NOMO-1 treated with dmso at 0.1 percent for 144 hours (cell line): ENCODE results near the gene PPP2R5C.

ENCODE experiments used
- DNase-seq: peaks from one replicate; lab custom pipeline; 2025; ENCODE audit not compliant: unreplicated experiment; lab: John Stamatoyannopoulos, UW

The PPP2R5C gene

DNA sequence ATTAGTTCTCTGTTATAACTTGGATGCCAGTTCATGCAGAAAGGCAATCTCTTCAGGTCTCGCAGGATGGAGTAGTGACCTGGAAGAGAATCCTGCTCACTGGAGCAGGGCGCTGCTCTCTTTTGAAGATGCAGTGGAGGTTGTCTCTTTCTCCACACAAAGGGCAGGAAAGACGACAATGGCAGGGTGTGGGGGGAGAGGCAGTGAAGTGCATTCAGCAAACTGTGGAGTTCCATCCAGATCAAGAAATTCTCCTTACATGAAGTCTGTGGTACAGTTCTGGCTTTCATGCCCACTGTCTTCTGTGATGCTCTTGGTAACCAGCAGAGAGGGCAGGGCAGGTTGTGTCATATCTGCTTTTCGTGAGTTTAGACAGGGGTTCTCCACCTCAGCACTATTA lies 6.6 kb upstream of the PPP2R5C start:
- no peak for DNase-seq

DNA sequence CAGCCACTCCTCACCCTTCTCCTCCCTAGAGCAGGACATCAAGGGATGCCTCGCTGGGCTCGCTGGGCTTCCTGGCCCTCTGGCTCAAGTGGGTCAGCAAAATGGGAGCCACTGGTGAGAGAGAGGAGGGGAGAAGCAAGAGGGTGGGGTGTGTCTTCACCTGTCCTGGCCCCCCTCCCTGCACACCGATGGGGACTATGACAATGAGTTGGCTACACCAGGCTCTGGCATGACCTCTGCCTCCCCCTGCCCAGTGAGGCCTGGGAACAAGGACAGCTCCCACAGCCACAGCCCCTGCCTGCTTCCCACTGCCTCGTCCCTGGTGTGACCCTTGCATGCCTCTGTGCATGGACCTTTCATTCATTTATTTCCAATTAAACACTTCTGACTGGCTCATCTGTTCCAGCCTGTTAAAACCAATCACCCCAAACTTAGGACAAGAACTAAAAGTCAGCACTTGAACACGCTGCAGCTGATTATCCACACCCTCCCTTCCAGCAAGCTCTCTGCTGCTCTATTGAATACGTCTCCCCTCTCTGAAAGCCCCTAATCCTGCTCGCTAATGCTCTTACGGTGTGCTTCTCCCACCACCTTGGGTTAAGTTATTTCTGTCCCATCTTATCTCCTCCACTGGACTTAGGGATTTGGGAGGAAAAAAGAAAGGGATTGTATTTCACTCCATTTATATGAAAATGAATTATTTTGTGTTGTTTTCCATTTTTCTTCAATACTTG lies 5.8 kb upstream of the PPP2R5C start:
- DNase-seq = no peak

DNA sequence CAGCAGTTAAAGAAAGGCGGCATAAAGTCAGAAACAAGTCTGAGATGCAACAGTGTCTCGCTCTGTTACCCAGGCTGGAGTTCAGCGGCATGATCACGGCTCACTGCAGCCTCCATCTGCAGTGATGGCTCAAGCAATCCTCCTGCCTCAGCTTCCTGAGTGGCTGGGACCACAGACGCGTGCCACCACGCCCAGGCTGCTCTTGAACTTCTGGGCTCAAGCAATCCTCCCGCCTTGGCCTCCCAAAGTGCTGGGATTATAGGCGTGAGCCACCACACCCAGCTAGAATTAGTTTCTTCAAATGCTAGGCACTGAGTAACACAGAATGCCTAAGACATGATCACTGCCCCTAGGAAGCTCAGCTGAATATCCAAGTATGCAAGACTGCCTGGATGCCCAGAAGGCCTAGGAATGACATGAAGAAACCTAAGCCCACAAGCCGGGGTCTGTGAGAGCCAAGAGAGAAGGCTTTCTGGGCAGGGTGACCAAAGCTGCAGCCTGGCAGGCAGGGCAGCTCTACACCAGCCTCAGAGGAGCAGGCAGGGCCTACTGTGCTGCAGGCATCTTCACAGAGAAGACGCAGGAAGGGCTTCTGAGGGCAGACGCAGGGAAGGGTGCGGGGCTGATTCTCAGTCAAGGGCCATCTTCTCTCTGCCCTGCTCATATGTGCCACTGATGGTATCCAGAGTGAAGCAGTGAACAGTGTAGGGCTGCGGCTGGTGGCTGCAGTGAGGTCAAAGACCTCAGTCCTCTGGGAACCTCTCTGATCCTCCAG lies 4.3 kb upstream of the PPP2R5C start:
- no peak for DNase-seq

DNA sequence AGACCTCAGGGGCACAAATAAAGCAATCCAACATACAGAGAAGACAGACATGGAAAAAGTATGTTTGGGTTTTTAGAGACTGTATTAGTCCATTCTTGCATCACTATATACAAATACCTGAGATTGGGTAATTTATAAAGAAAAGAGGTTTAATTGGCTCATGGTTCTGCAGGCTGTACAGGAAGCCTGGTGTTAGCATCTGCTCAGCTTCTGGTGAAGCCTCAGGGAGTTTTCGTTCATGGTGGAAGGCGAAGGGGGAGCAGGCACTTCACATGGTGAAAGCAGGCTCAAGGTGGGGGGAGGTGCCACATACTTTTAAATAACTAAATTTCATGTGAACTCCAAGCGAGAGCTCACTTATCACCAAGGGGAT lies 3.7 kb upstream of the PPP2R5C start:
- no peak for DNase-seq

DNA sequence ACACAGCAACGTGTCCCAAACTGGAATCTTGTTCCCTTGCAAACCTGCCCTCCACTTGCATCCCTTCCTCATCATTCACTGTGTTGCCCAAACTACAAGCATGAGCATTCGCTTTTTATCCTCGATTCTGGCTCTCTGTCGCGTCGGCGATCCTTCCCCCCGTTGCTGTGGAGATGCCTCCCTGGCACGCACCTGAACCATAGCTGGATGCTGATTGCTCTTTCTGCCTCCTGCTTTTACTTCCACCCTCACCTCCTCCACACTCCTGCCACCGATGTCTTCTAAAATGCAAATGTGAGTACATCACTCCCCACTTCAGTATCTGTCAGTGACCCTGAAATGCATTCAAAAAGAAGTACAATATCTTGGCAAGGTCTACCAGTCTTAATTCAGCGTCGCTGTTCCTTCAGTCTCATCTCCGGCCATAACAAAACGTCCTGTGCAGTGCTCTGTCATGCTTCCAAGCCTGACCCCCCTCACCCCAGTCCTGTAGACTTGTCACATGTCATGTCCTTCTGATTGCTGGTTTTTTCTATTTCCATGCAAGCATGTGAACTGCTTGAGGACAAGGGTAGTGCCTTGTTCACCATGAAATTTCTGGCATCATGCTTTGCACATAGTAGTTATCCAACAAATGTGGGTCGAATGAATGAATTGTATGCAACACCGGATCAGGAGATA lies 2.5 kb upstream of the PPP2R5C start:
- DNase-seq = no peak

DNA sequence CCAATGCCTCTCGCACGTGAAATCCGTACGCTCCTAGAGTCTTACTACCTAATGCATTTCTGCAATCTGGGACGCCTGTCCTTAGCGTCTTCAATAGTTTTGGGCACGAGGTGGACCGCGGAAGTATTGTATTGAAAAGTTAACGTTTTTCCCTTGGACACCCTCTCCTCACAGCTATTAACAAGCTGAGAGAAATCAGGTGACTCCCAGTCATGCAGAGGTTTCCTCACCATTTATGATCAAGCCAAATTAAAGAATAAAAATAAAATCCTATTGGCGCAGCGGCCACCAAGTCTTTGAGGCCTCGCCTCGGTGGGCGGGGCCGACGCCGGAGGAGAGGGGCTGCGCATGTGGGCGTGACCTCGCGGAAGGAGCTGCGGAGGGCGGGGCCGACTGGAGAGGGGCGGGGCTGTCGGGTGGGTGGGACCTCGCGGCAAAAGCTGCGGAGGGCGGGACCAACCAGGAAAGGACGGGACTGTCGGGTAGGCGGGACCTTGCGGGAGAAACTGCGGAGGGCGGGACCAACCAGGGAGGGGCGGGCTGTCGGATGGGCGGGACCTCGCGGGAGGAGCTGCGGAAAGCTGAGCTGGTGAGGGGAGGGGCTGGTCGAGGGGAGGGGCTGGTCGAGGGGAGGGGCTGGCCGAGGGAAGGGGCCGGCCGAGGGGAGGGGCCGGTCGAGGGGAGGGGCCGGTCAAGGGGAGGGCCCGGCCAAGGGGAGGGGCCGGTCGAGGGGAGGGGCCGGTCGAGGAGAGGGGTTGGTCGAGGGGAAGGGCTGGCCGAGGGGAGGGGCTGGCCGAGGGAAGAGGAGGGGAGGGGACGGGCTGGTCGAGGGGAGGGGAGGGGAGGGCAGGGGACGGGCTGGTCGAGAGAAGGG lies 1.1 kb upstream of the PPP2R5C start:
- DNase-seq = peak; percentile 94

DNA sequence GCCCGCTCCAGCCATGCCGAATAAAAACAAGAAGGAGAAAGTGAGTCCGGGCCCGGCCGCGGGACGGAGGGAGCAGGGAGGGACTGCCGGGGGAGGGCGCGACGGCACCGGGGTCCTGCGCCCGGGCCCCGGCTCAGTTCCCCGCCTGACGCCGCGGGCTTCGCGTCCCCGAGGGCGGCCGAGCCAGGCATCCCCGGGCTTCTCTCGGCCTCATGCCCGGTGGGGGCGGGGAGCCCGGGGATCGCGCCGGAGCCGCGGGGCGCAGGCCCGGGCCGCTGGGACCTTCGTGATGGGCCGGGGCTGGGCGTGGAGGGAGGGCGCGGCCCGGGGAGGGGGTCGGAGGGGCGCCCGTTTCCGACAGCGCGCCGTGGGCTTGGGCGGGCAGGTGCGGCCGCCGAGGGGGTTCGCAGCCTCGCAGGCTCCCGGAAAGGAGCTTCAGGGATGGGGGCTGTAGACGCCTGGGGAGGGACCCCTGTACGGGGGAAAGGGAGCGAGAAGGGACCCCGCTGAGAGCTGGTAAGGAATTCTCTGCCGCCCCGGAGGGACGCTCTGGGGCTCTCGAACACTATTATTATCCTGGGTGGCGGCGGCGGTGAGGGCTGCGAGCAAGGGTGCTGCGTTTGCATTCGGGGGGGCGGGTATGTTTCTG lies 496 bp downstream of the PPP2R5C start:
- no peak for DNase-seq

DNA sequence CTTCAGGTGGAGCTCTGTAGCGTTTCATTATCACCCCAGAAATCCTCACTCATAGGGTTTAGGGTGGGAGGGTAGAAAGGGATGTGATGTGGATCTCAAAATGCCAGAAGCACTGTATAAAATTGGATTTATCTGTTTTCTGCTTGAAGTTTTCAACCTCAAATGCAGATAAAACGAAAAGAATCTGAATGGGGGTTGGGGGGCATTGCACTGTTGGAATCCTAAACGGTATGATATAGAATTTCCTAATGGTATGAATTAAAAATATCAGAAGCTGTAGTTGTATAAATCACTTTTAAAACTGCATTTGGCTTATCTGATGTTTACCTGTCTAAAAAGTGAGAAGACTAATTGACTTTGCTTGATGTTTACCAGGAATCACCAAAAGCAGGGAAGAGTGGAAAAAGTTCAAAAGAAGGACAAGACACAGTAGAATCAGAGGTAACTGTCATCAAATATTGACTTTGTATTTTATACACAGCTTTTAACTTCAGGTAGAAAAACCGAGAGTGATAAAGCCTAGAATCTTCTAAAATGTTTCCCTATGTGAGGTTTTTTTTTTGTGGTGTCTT lies 1.1 kb downstream of the PPP2R5C start:
- DNase-seq = no peak

DNA sequence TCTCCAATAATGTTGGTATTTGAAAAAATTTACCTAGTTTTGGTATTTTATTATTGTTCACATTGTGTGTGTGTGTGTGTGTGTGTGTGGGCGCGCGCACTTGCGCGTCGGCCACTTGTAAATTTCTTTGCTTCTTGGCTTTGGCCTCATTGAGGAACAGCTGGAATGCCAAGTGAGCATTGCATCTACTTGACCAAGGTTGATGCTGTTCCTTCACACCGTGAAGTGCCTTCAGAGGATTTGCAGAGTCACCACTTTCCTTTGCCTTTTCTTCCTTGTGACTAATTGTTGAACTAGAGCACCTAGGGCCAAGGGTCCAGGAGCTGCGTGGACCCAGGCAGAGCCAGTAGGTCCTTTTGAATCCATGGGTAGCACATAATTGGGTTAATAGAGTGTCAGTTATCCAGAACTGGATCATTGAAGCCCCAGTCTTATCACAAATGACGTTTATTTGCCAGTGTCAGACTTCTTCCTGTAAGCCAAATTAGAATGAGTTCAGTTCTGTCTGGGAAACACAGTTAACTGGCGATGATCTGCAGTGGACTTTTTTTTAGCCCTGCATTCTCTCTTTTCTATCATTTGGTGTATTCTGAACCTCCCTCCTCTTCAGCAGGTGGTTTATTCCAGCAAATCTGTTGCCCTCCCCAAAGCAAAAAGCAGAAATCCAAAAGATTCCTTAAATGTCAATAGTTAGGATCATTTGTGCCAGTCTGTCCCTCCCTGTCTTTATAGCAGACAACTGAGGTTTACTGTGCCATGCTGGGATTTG lies 2.6 kb downstream of the PPP2R5C start:
- no peak for DNase-seq

DNA sequence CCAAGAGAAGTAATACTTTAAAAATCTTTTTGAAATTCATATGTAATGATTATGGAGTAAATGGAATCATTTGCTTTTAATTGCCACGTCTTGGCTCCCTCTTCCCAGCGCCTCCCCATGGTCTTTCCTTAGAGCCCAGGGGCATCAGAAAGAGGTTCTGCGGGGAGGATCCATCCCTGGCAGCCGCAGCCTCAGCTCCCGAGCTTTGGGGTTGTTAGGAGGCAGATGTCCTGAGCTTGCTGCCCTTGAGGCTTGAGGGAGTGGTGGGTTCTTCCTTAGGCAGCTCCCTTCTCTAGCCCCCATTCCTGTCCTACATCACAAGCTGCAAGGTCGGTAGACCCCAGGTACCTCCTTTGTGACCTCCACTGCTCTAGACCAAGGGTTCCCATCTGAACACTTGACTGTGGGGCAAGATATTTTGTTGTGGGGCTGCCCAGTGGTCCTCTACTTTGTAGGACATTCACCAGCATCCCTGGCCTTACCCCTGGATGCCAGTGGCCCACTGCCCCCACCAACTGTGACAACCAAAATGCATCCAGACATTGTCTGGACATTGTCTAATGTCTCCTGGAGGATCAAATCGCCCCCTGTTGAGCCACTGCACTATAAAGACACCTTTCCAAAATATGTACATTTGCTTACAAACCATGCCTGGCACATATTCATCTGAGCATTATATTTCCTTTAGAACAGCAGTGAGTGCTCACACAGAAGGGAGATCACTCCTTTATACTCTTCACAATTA lies 6.3 kb downstream of the PPP2R5C start:
- no peak for DNase-seq

DNA sequence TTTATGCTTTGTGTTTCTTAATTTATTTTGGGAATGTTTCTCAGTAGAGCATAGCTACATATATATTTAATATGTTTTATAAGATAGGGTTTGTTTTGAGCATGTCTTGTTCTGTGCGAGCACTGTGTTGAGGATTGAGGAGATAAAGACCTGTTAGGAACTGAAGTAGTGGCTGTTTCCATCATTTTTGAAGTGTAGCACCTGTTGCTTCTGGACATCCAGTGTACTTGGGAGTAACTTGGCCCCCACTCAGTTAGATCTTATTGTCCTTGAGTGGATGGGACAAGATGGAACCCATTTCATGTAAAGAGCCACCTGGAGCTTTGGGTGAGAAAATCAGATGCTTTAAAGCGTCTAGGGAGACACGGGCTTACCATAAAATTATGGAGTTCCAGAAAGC lies 8.7 kb downstream of the PPP2R5C start:
- DNase-seq = no peak

DNA sequence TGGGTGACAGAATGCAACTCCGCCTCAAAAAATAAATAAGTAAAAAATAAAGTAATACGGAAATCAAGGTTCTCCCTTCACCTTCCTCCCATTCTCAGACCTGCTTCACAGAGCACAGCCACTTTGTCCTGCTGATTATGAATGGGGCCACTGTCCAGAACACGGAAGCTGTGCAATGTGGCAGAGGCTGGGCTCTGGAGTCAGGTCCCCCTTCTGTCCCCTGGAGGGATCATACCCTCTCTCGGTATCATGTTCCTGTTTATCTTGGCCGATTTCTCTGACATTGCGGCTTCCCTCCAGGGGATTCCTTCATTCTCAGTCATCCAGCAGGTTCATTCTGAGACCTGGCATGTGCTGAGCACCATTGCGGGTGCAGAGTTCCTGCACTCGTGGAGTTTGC lies 11.3 kb downstream of the PPP2R5C start:
- DNase-seq = no peak

DNA sequence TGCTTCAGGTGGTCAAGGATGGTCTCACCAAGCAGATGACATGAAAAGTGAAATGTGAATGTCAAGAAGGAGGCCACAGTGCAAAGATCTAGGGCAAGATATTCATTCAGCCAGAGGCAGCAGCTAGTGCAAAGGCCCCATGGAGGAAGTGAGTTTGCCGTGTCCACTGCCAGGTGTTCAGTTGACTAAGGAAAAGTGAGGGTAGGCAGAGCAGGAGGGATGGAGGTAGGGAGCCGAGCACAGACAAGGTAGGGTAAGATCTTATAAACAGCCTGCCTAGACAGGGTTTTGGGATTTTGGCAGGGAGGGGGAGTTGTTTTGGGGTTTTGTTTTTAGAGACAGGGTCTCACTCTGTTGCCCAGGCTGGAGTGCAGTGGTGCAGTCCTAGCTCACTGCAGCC lies 11.9 kb downstream of the PPP2R5C start:
- DNase-seq = no peak

DNA sequence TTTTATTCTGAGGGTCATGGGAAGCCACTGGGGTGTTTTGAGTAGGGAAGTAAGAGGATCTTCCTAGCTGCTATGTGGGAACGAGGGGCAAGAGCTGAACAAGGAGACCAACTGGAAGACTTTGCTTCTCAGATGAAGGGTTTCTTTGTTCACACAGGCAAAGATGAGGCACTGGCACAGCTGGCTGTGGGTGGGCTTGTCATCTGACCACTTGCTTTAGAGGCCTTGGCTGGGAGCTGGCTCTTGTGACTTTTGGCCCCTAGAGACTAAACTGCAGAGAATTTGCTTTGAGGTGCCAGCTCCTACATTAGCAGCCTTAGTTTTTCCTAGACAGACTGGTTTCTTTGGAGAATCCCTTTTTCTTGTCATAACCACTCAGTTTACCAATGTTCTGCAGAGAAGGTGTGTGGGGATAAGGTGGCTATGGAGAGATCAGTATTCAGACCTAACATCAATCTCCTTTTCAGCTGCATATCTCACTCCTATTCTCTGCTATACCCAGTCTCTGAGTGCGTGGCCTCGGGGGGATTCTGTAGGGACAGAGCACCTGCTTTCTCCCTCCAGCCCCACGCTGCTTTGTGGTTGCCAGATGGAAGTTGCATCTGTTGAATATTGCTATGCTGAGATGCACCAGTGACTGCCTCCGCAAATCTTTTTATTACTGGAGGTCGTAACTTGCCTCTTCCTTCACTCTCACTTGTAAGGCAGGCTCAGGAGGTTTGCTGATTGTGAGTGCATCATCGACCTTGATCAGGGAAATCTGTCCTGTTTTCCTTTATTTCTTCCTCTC lies 12.7 kb downstream of the PPP2R5C start:
- DNase-seq = no peak

DNA sequence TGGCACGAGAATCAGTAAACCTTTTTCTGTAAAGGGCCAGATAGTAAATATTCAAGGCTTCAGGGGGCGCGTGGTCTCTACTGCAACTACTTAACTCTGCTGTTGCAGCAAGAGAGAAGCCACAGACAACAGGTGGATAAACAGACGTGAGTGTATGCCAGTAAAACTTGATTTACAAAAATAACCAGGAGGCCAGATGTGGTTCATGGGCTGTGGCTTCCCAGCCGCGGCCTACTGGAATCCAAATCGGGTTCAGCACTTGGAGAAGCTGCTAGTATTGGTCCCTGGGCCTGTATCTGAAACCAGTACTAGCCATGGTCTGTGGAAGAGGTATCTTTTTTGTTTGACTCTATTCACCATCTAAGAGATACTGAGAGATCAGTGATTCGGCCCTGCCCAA lies 13.3 kb downstream of the PPP2R5C start:
- no peak for DNase-seq

DNA sequence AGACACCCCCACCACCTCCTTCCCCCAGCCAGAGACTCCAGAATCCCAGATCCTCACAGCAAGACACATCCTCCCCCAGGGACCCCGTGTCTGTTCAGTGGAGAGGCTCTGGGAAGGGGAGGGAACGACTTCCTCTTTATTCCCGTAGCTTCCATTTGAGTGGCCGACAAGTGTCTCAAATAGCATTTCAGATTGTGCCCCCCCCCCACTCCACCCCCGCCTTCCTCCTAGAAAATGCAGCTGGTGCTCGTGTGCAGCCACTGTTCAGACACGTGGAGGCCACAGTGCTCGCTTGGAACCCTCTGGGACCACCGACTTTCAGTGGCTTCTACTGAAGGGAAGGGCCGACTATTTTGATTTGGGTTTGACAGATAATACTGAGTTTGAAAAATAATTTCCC lies 14.3 kb downstream of the PPP2R5C start:
- DNase-seq = no peak

DNA sequence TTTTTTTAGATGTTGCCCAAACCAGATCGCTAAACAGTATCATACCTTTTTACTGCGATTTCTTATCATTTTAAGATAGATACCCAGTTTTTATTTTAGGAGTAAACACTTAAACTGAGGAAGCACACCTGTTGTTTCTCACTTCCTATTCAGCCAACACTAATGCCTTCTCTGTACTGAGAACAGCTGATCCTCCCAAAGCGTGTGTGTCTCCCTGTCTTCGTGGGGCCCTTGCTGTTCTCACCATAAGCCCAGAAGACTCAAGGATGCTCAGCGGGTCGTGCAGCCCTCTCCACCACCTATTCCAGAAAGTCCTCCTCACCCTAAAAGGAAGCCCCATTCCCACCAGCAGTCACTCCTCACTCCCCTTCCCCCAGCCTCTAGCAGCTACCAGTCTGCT lies 14.8 kb downstream of the PPP2R5C start:
- DNase-seq = no peak

DNA sequence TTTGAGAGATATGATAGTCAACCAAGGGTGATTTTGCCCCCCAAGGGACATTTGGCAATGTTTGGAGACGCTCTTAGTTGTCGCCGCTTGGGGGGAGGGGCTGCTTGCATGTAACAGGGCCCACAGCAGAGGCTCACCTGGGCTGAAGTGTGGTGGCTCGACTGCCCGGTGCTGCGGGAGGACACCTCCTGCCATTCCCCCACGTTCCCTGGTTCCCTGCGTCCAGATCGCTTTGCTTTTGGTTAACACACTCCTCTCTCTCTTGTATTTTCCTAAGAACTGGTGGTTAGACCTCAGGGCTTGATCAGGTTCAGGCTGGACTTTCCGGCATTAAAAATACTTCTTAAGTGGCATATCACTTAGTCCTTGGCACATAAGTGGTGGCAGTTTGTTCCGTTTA lies 18.9 kb downstream of the PPP2R5C start:
- DNase-seq = no peak
